ENCODE data around the gene IARS1. TPM values are rescaled to one million over a fixed set of nuclear protein-coding genes. Genes with fewer than 3 reads are reported as not detected.

IARS1 gene
- total RNA-seq, 5 donors from 2014 or later (not counting 1 experiment from before 2014, with no cell fraction given), result 70.5 to 124 (median 113) TPM

GRCh38 chr9:92263131-92263530 lies 30.4 kb downstream of the IARS1 start:
- H3K9me3 Mint-ChIP-seq, result no peaks in the 10 kb centered on the region
- peaks cover 76% of the 10 kb centered on the region for H3K36me3 Mint-ChIP-seq
- H3K27ac ChIP-seq (ENCODE audit: low read length), result no peak overlapping the region
- H3K27me3 Mint-ChIP-seq, result no peaks in the 10 kb centered on the region
- H3K27ac Mint-ChIP-seq, result no peak overlapping the region
- no peaks in the 10 kb centered on the region for H3K27me3 ChIP-seq (replicated peaks in 1 of 2; ENCODE audit: control insufficient read depth in 2 of 2, extremely low read depth in 1 of 2, insufficient read depth in 2 of 2, low read length in 1 of 2)
- no peaks in the 10 kb centered on the region for H3K9me3 ChIP-seq
- ATAC-seq (replicated peaks in 1 of 4) (no peak), DNase-seq (no peak)
- POLR2A ChIA-PET, result interaction anchor here in 1 of 2 donors (0.6 kb wide), 1 partner anchor 10 kb away, joined by 6 read pairs; no protein-coding TSS in a partner anchor
- H3K4me1 Mint-ChIP-seq, result no peaks in the 10 kb centered on the region
- H3K4me3 ChIP-seq (ENCODE audit: control insufficient read depth in 1 of 2, extremely low read depth in 1 of 2, low read length in 1 of 2), result no peak overlapping the region
- no peaks in the 10 kb centered on the region for H3K4me1 ChIP-seq (ENCODE audit: control insufficient read depth in 1 of 2, extremely low read depth in 1 of 2, insufficient read depth in 2 of 2, low read length in 2 of 2)
- WGBS (ENCODE audit: insufficient coverage), result no CpG with 5 or more reads among the region's 1 CpG
- no peak overlapping the region for H3K4me3 Mint-ChIP-seq
- H3K36me3 ChIP-seq (ENCODE audit: control insufficient read depth in 2 of 2, extremely low read depth in 1 of 2, insufficient read depth in 1 of 2, low read length in 1 of 2), result peaks cover 8 to 91% of the 10 kb centered on the region in 2 donors
- CTCF ChIA-PET, result no interaction called here

- H3K4me1 ChIP-seq (ENCODE audit: control insufficient read depth in 1 of 2, extremely low read depth in 1 of 2, insufficient read depth in 2 of 2, low read length in 2 of 2), result no peaks in the 10 kb centered on the region
- Mint-ChIP-seq H3K9me3 (no peaks in the 10 kb centered on the region), H3K27me3 (no peaks in the 10 kb centered on the region), H3K27ac (no peak overlapping the region), H3K4me3 (no peak overlapping the region), H3K36me3 (peaks cover 68% of the 10 kb centered on the region), H3K4me1 (no peaks in the 10 kb centered on the region)
- no peak overlapping the region for H3K27ac ChIP-seq (ENCODE audit: low read length)
- H3K9me3 ChIP-seq, result no peaks in the 10 kb centered on the region
- ATAC-seq (replicated peaks in 1 of 4) (no peak), DNase-seq (no peak)
- ChIA-PET CTCF (no interaction called here), POLR2A (no interaction called here)
- H3K36me3 ChIP-seq (ENCODE audit: control insufficient read depth in 2 of 2, extremely low read depth in 1 of 2, insufficient read depth in 1 of 2, low read length in 1 of 2), result peaks cover 8 to 97% of the 10 kb centered on the region in 2 donors
- WGBS (ENCODE audit: insufficient coverage), result 100% methylated on average over 2 of the region's 2 CpGs
- H3K27me3 ChIP-seq (replicated peaks in 1 of 2; ENCODE audit: control insufficient read depth in 2 of 2, extremely low read depth in 1 of 2, insufficient read depth in 2 of 2, low read length in 1 of 2), result no peaks in the 10 kb centered on the region
- H3K4me3 ChIP-seq (ENCODE audit: control insufficient read depth in 1 of 2, extremely low read depth in 1 of 2, low read length in 1 of 2), result no peak overlapping the region
Measured at GRCh38 chr9:92257327-92257726, 36.2 kb downstream of the IARS1 start.

GRCh38 chr9:92254381-92255337 lies 38.8 kb downstream of the IARS1 start:
- no peak overlapping the region for H3K4me3 Mint-ChIP-seq
- ATAC-seq (replicated peaks in 1 of 4), result no peak
- H3K9me3 Mint-ChIP-seq, result no peaks in the 10 kb centered on the region
- Histone ChIP-seq H3K9me3 (no peaks in the 10 kb centered on the region), H3K4me1 (ENCODE audit: control insufficient read depth in 1 of 2, extremely low read depth in 1 of 2, insufficient read depth in 2 of 2, low read length in 2 of 2) (no peaks in the 10 kb centered on the region), H3K36me3 (ENCODE audit: control insufficient read depth in 2 of 2, extremely low read depth in 1 of 2, insufficient read depth in 1 of 2, low read length in 1 of 2) (peaks cover 16 to 99% of the 10 kb centered on the region in 2 donors), H3K4me3 (ENCODE audit: control insufficient read depth in 1 of 2, extremely low read depth in 1 of 2, low read length in 1 of 2) (no peak overlapping the region), H3K27me3 (replicated peaks in 1 of 2; ENCODE audit: control insufficient read depth in 2 of 2, extremely low read depth in 1 of 2, insufficient read depth in 2 of 2, low read length in 1 of 2) (no peaks in the 10 kb centered on the region), H3K27ac (ENCODE audit: low read length) (no peak overlapping the region)
- ChIA-PET POLR2A (no interaction called here), CTCF (no interaction called here)
- H3K27me3 Mint-ChIP-seq, result no peaks in the 10 kb centered on the region
- H3K36me3 Mint-ChIP-seq, result peaks cover 71% of the 10 kb centered on the region
- no peaks in the 10 kb centered on the region for H3K4me1 Mint-ChIP-seq
- DNase-seq, result no peak
- WGBS (ENCODE audit: insufficient coverage), result 89% methylated on average over 15 of the region's 19 CpGs
- no peak overlapping the region for H3K27ac Mint-ChIP-seq

DNA sequence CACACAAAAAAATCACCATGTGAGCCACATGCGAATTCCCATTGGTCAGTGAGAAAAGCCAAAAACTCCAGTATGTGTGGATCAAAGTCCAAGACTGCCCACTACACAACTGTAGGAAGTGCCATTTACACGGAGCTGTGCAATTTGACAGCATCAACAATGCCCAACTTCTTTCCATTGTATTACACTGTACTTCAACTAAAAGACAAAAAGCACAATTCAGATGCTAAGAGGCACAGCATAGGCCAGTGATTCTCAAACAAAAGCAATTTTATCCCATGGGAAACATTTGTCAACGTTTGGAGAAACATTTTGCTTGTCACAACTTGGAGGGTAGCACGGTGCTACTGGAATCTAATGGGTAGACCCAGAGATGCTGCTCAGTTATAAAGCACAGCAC lies 39.8 kb downstream of the IARS1 start:
- H3K27me3 Mint-ChIP-seq, result no peaks in the 10 kb centered on the region
- H3K4me1 Mint-ChIP-seq, result no peaks in the 10 kb centered on the region
- H3K36me3 Mint-ChIP-seq, result peaks cover 73% of the 10 kb centered on the region
- 82% methylated on average over 3 of the region's 4 CpGs for WGBS (ENCODE audit: insufficient coverage)
- no peak for DNase-seq
- no peak for ATAC-seq (replicated peaks in 1 of 4)
- no peaks in the 10 kb centered on the region for H3K27me3 ChIP-seq (replicated peaks in 1 of 2; ENCODE audit: control insufficient read depth in 2 of 2, extremely low read depth in 1 of 2, insufficient read depth in 2 of 2, low read length in 1 of 2)
- no peaks in the 10 kb centered on the region for H3K4me1 ChIP-seq (ENCODE audit: control insufficient read depth in 1 of 2, extremely low read depth in 1 of 2, insufficient read depth in 2 of 2, low read length in 2 of 2)
- H3K9me3 ChIP-seq, result no peaks in the 10 kb centered on the region
- no peak overlapping the region for H3K4me3 ChIP-seq (ENCODE audit: control insufficient read depth in 1 of 2, extremely low read depth in 1 of 2, low read length in 1 of 2)
- POLR2A ChIA-PET, result no interaction called here
- peaks cover 16 to 93% of the 10 kb centered on the region in 2 donors for H3K36me3 ChIP-seq (ENCODE audit: control insufficient read depth in 2 of 2, extremely low read depth in 1 of 2, insufficient read depth in 1 of 2, low read length in 1 of 2)
- H3K9me3 Mint-ChIP-seq, result no peaks in the 10 kb centered on the region
- no peak overlapping the region for H3K4me3 Mint-ChIP-seq
- no peak overlapping the region for H3K27ac ChIP-seq (ENCODE audit: low read length)
- no peak overlapping the region for H3K27ac Mint-ChIP-seq
- CTCF ChIA-PET, result no interaction called here

DNA sequence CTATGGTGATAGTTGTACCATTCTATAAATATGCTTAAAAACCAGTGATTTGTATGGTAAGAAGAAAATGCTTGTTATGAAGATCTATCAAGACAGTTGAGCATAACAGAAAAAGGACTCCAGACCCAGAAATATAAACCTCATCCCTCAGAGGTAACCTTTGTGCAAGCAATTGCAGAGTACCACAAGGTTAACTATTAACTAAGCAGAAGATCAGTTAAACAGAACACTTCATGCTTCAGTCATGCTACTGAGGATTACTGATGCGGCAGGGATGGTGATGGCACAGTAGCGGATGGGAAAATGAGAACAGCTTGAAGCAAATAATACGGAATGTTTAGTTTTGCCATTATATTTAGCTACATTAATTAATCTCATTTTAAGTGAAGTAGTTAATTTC lies 45.5 kb downstream of the IARS1 start:
- Histone ChIP-seq H3K36me3 (ENCODE audit: control insufficient read depth in 2 of 2, extremely low read depth in 1 of 2, insufficient read depth in 1 of 2, low read length in 1 of 2) (peaks cover 14 to 91% of the 10 kb centered on the region in 2 donors), H3K4me3 (ENCODE audit: control insufficient read depth in 1 of 2, extremely low read depth in 1 of 2, low read length in 1 of 2) (no peak overlapping the region), H3K27ac (ENCODE audit: low read length) (no peak overlapping the region), H3K9me3 (no peaks in the 10 kb centered on the region), H3K27me3 (replicated peaks in 1 of 2; ENCODE audit: control insufficient read depth in 2 of 2, extremely low read depth in 1 of 2, insufficient read depth in 2 of 2, low read length in 1 of 2) (no peaks in the 10 kb centered on the region), H3K4me1 (ENCODE audit: control insufficient read depth in 1 of 2, extremely low read depth in 1 of 2, insufficient read depth in 2 of 2, low read length in 2 of 2) (no peaks in the 10 kb centered on the region)
- Mint-ChIP-seq H3K4me3 (no peak overlapping the region), H3K27me3 (no peaks in the 10 kb centered on the region), H3K27ac (no peak overlapping the region), H3K4me1 (no peaks in the 10 kb centered on the region), H3K36me3 (peaks cover 79% of the 10 kb centered on the region), H3K9me3 (no peaks in the 10 kb centered on the region)
- ATAC-seq (replicated peaks in 1 of 4), result no peak
- DNase-seq, result no peak
- CTCF ChIA-PET, result no interaction called here
- WGBS (ENCODE audit: insufficient coverage), result no CpG with 5 or more reads among the region's 3 CpGs
- POLR2A ChIA-PET, result no interaction called here

GRCh38 chr9:92247296-92247695 lies 46.2 kb downstream of the IARS1 start:
- Histone ChIP-seq H3K27ac (ENCODE audit: low read length) (no peak overlapping the region), H3K4me1 (ENCODE audit: control insufficient read depth in 1 of 2, extremely low read depth in 1 of 2, insufficient read depth in 2 of 2, low read length in 2 of 2) (no peaks in the 10 kb centered on the region), H3K9me3 (no peaks in the 10 kb centered on the region), H3K36me3 (ENCODE audit: control insufficient read depth in 2 of 2, extremely low read depth in 1 of 2, insufficient read depth in 1 of 2, low read length in 1 of 2) (peaks cover 14 to 91% of the 10 kb centered on the region in 2 donors), H3K27me3 (replicated peaks in 1 of 2; ENCODE audit: control insufficient read depth in 2 of 2, extremely low read depth in 1 of 2, insufficient read depth in 2 of 2, low read length in 1 of 2) (no peaks in the 10 kb centered on the region), H3K4me3 (ENCODE audit: control insufficient read depth in 1 of 2, extremely low read depth in 1 of 2, low read length in 1 of 2) (no peak overlapping the region)
- DNase-seq, result no peak
- WGBS (ENCODE audit: insufficient coverage), result 100% methylated on average over 2 of the region's 4 CpGs
- no peak for ATAC-seq (replicated peaks in 1 of 4)
- Mint-ChIP-seq H3K36me3 (peaks cover 80% of the 10 kb centered on the region), H3K9me3 (no peaks in the 10 kb centered on the region), H3K27ac (no peak overlapping the region), H3K4me3 (no peak overlapping the region), H3K27me3 (no peaks in the 10 kb centered on the region), H3K4me1 (no peaks in the 10 kb centered on the region)
- ChIA-PET CTCF (no interaction called here), POLR2A (no interaction called here)
